OCI-LY1 (cell line): ENCODE measurements around the gene PCNX1.
A peak's percentile ranks its signal among the peaks of the same experiment; 100 is the strongest.

ENCODE experiments used
- H2AFZ ChIP-seq: fragments of 200-600 bp; sonication (generic), shearing (Covaris generic); 2 replicates; pipeline ENCODE4 v1.6.0; 2014; ENCODE audit warnings: antibody characterized with exemption, mild to moderate bottlenecking, low read length
- H3F3A ChIP-seq: fragments of 200-600 bp; sonication (generic), shearing (Covaris generic); 2 replicates; pipeline ENCODE4 v1.6.0; 2014; ENCODE audit warnings: mild to moderate bottlenecking, antibody characterized with exemption, low read length, moderate library complexity; ENCODE audit not compliant: insufficient read depth
- H3K27ac ChIP-seq: fragments of 200-600 bp; sonication (generic); 2 replicates; pipeline ENCODE4 v1.5.1; 2014; ENCODE audit warnings: low read length, mixed run types, mild to moderate bottlenecking, low read depth; ENCODE audit not compliant: poor library complexity, severe bottlenecking
- H3K27me3 ChIP-seq: fragments of 200-600 bp; sonication (generic); 2 replicates; pipeline ENCODE4 v1.6.0; 2014; ENCODE audit warnings: antibody characterized with exemption, mild to moderate bottlenecking, low read length, moderate library complexity; ENCODE audit not compliant: insufficient read depth
- H3K36me3 ChIP-seq: fragments of 200-600 bp; sonication (generic); 2 replicates; pipeline ENCODE4 v1.6.1; 2014; ENCODE audit warnings: mild to moderate bottlenecking, antibody characterized with exemption, low read length, moderate library complexity, mixed read lengths; ENCODE audit not compliant: insufficient read depth
- H3K4me1 ChIP-seq: fragments of 200-600 bp; sonication (generic); 2 replicates; pipeline ENCODE4 v1.5.1; 2014; ENCODE audit warnings: mild to moderate bottlenecking, low read length, moderate library complexity; ENCODE audit not compliant: insufficient read depth, severe bottlenecking
- H3K4me2 ChIP-seq: fragments of 200-600 bp; sonication (generic), shearing (Covaris generic); 2 replicates; pipeline ENCODE4 v1.6.1; 2014; ENCODE audit warnings: low read length
- H3K4me3 ChIP-seq: fragments of 200-600 bp; sonication (generic); 2 replicates; pipeline ENCODE4 v1.5.1; 2014; ENCODE audit warnings: low read length, low read depth, mild to moderate bottlenecking, mixed read lengths; ENCODE audit not compliant: poor library complexity, severe bottlenecking
- H3K79me2 ChIP-seq: fragments of 200-600 bp; shearing (Covaris generic); 2 replicates; pipeline ENCODE4 v1.6.1; 2016; ENCODE audit warnings: mixed run types, low read length, mixed read lengths; ENCODE audit not compliant: insufficient read depth
- H3K9ac ChIP-seq: fragments of 200-600 bp; sonication (generic), shearing (Covaris generic); 2 replicates; pipeline ENCODE4 v1.6.1; 2014; ENCODE audit warnings: mild to moderate bottlenecking, low read length, mixed read lengths
- H3K9me2 ChIP-seq: fragments of 200-600 bp; sonication (generic), shearing (Covaris generic); 2 replicates; pipeline ENCODE4 v1.6.1; 2014; ENCODE audit warnings: low read depth, mild to moderate bottlenecking, low read length, mixed read lengths
- H3K9me3 ChIP-seq: fragments of 200-600 bp; shearing (Covaris generic); 2 replicates; pipeline ENCODE4 v1.6.1; 2014; ENCODE audit warnings: low read length, mixed read lengths
- H4K20me1 ChIP-seq: fragments of 200-600 bp; sonication (generic), shearing (Covaris generic); 2 replicates; pipeline ENCODE4 v1.6.0; 2016; ENCODE audit warnings: mild to moderate bottlenecking, low read length; ENCODE audit not compliant: insufficient read depth
- CTCF ChIP-seq: fragments of 200-600 bp; sonication (generic), shearing (Covaris generic); IDR thresholded peaks from 2 replicates; pipeline ENCODE4 v1.5.1; 2017; ENCODE audit warnings: mild to moderate bottlenecking, antibody characterized with exemption, low read length, moderate library complexity, mixed read lengths
- EZH2 ChIP-seq: fragments of 200-600 bp; sonication (generic), shearing (Covaris generic); IDR thresholded peaks from 2 replicates; pipeline ENCODE4 v1.8.0; 2017; ENCODE audit warnings: borderline replicate concordance, mixed run types, mild to moderate bottlenecking, antibody characterized with exemption, low read length, moderate library complexity, mixed read lengths

Gene PCNX1

GRCh38 chr14:71113376-71113775 is 206.1 kb downstream of the PCNX1 start:
- Histone ChIP-seq H3K27ac (no peak overlapping the region), H3K79me2 (no peaks in the 10 kb centered on the region), H3K4me2 (no peak overlapping the region), H3K27me3 (no peaks in the 10 kb centered on the region), H3K4me3 (no peak overlapping the region), H3K9ac (no peak overlapping the region), H3K9me3 (no peaks in the 10 kb centered on the region), H4K20me1 (no peaks in the 10 kb centered on the region), H3K36me3 (peaks cover 5% of the 10 kb centered on the region; the same call in 1 of the 2 replicates), H2AFZ (no peak overlapping the region), H3K9me2 (no peaks in the 10 kb centered on the region), H3F3A (no peaks in the 10 kb centered on the region), H3K4me1 (peaks cover 49% of the 10 kb centered on the region)
- TF ChIP-seq CTCF (no peak), EZH2 (no peak)

- Histone ChIP-seq H3K9ac (no peak overlapping the region), H3K4me3 (no peak overlapping the region), H3K79me2 (no peaks in the 10 kb centered on the region), H3K9me2 (no peaks in the 10 kb centered on the region), H3K9me3 (no peaks in the 10 kb centered on the region), H4K20me1 (no peaks in the 10 kb centered on the region), H2AFZ (no peak overlapping the region), H3K36me3 (no peaks in the 10 kb centered on the region), H3F3A (no peaks in the 10 kb centered on the region), H3K27me3 (no peaks in the 10 kb centered on the region), H3K27ac (no peak overlapping the region), H3K4me1 (peaks cover 56% of the 10 kb centered on the region), H3K4me2 (no peak overlapping the region)
- no peak for TF ChIP-seq EZH2
- no peak for TF ChIP-seq CTCF
Observed at GRCh38 chr14:71114565-71114964, 207.3 kb downstream of the PCNX1 start.

GRCh38 chr14:71115306-71115705 is 208.0 kb downstream of the PCNX1 start:
- Histone ChIP-seq H4K20me1 (no peaks in the 10 kb centered on the region), H2AFZ (no peak overlapping the region), H3K4me1 (peaks cover 56% of the 10 kb centered on the region), H3K79me2 (no peaks in the 10 kb centered on the region), H3F3A (no peaks in the 10 kb centered on the region), H3K36me3 (no peaks in the 10 kb centered on the region), H3K4me2 (peak overlapping the region; percentile 66), H3K4me3 (no peak overlapping the region), H3K27ac (peak overlapping the region; percentile 89), H3K9me3 (no peaks in the 10 kb centered on the region), H3K9me2 (no peaks in the 10 kb centered on the region), H3K27me3 (no peaks in the 10 kb centered on the region), H3K9ac (no peak overlapping the region)
- TF ChIP-seq CTCF = no peak
- no peak for TF ChIP-seq EZH2
